Measurements from ENCODE around the gene PROP1. TPM values are rescaled to one million over a fixed set of nuclear protein-coding genes. Genes with fewer than 3 reads are reported as not detected.

Gene PROP1
- polyA plus RNA-seq, 1 donor from 2014 or later, result not detected

Other genes starting within 250 kb of the PROP1 start
- not detected in 2 replicates for gene FAM153A, start 213.3 kb downstream of the PROP1 start, polyA plus RNA-seq
- gene N4BP3, start 117.3 kb upstream of the PROP1 start, polyA plus RNA-seq, result 4.6 and 5.8 TPM in 2 replicates
- gene RMND5B, start 134.8 kb upstream of the PROP1 start, polyA plus RNA-seq, result 37.3 and 48.2 TPM in 2 replicates
- 318 and 332 TPM in 2 replicates for gene NHP2, start 157.6 kb upstream of the PROP1 start, polyA plus RNA-seq
- gene GMCL2, start 191.1 kb upstream of the PROP1 start, polyA plus RNA-seq, result not detected in 2 replicates
- gene HNRNPAB, start 208.3 kb upstream of the PROP1 start, polyA plus RNA-seq, result 129 and 130 TPM in 2 replicates
- 16.9 and 19.5 TPM in 2 replicates for gene PHYKPL, start 236.6 kb upstream of the PROP1 start, polyA plus RNA-seq

Data from neural cell (in vitro differentiated cells).